ENCODE results near the gene SMAD3. TPM values are rescaled to one million over a fixed set of nuclear protein-coding genes. Genes with fewer than 3 reads are reported as not detected.
"Not testable (repeated sequence)": the region's sequence is repeated elsewhere in the genome, so short reads cannot be mapped to it uniquely, and the experiment has no call there.

SMAD3 gene
- total RNA-seq, 1 donor from 2014 or later = 25.7 TPM

- ATAC-seq (no peak), DNase-seq (no peak)
- intact Hi-C loops (cut with DNase I) = no loop called here
- H3K4me3 ChIP-seq = no peak overlapping the region
- no peak overlapping the region for H3K27ac ChIP-seq
- H3K9me3 ChIP-seq = no peaks in the 10 kb centered on the region
- H3K4me1 ChIP-seq = peaks cover 18% of the 10 kb centered on the region
- H3K27me3 ChIP-seq (ENCODE audit: low read depth) = no peaks in the 10 kb centered on the region
- no peaks in the 10 kb centered on the region for H3K36me3 ChIP-seq
- TF ChIP-seq CTCF (IDR thresholded peaks at IDR 0.05) = no peak
Measured at GRCh38 chr15:67019884-67020520, 45.4 kb upstream of the SMAD3 start.

- ATAC-seq; H3K27ac ChIP-seq; intact Hi-C loops (cut with DNase I): not testable (repeated sequence)
Measured at GRCh38 chr15:67020668-67021067, 44.7 kb upstream of the SMAD3 start.

GRCh38 chr15:67021455-67021854 is 43.9 kb upstream of the SMAD3 start:
- no peak overlapping the region for H3K27ac ChIP-seq
- no peaks in the 10 kb centered on the region for H3K9me3 ChIP-seq
- no peak for TF ChIP-seq CTCF (IDR thresholded peaks at IDR 0.05)
- no peaks in the 10 kb centered on the region for H3K27me3 ChIP-seq (ENCODE audit: low read depth)
- H3K4me3 ChIP-seq = no peak overlapping the region
- peaks cover 33% of the 10 kb centered on the region for H3K4me1 ChIP-seq
- intact Hi-C loops (cut with DNase I) = no loop called here
- ATAC-seq (no peak), DNase-seq (no peak)
- no peaks in the 10 kb centered on the region for H3K36me3 ChIP-seq

More at GRCh38 chr15:67020668-67021067, 44.7 kb upstream of the SMAD3 start:
- H3K27me3 ChIP-seq (ENCODE audit: low read depth); H3K36me3 ChIP-seq; DNase-seq; H3K9me3 ChIP-seq; H3K4me3 ChIP-seq: not testable (repeated sequence)
- peaks cover 25% of the 10 kb centered on the region for H3K4me1 ChIP-seq

- H3K4me3 ChIP-seq = no peak overlapping the region
- intact Hi-C loops (cut with DNase I) = no loop called here
- H3K9me3 ChIP-seq = no peaks in the 10 kb centered on the region
- no peaks in the 10 kb centered on the region for H3K27me3 ChIP-seq (ENCODE audit: low read depth)
- DNase-seq = no peak
- no peak for TF ChIP-seq CTCF (IDR thresholded peaks at IDR 0.05)
- no peak for ATAC-seq
- H3K4me1 ChIP-seq = peaks cover 39% of the 10 kb centered on the region
- no peak overlapping the region for H3K27ac ChIP-seq
- H3K36me3 ChIP-seq = no peaks in the 10 kb centered on the region
Measured at GRCh38 chr15:67022587-67023105, 42.8 kb upstream of the SMAD3 start.

GRCh38 chr15:67023517-67024313 is 41.7 kb upstream of the SMAD3 start:
- no peaks in the 10 kb centered on the region for H3K27me3 ChIP-seq (ENCODE audit: low read depth)
- H3K36me3 ChIP-seq = no peaks in the 10 kb centered on the region
- ATAC-seq (peak; percentile 12 to 28), DNase-seq (no peak)
- no peak overlapping the region for H3K27ac ChIP-seq
- no peak overlapping the region for H3K4me3 ChIP-seq
- intact Hi-C loops (cut with DNase I) = no loop called here
- no peak for TF ChIP-seq CTCF (IDR thresholded peaks at IDR 0.05)
- H3K4me1 ChIP-seq = peaks cover 39% of the 10 kb centered on the region
- no peaks in the 10 kb centered on the region for H3K9me3 ChIP-seq

Measured in lower lobe of right lung (tissue), 2 donors.